Tibial nerve (tissue), 4 donors: ENCODE data around the gene VKORC1L1. TPM values are rescaled to one million over a fixed set of nuclear protein-coding genes. Genes with fewer than 3 reads are reported as not detected.
A peak's percentile ranks its signal among the peaks of the same experiment; 100 is the strongest.

Experiments
- DNase-seq, 2 donors: peaks; one replicate each; pipeline ENCODE4 v3.0.0-alpha.2; 2019; ENCODE audit warnings: low spot score in 2 of 2
- H3K27ac ChIP-seq, 4 donors: fragments of 200-600 bp; sonication (generic) in 3 of 4; one replicate each; pipeline ENCODE4 v1.5.1; 2017 to 2019; ENCODE audit warnings: mild to moderate bottlenecking in 1 of 4
- H3K27me3 ChIP-seq, 2 donors: fragments of 200-600 bp; sonication (generic) in 1 of 2; one replicate each; pipeline versions ENCODE4 v1.5.1 to v1.6.0; 2017 to 2019
- H3K36me3 ChIP-seq, 3 donors: fragments of 200-600 bp; sonication (generic); one replicate each; pipeline ENCODE4 v1.5.1; 2018 to 2019
- H3K4me1 ChIP-seq, 4 donors: fragments of 200-600 bp; sonication (generic) in 3 of 4; one replicate each; pipeline ENCODE4 v1.5.1; 2017 to 2019
- H3K4me3 ChIP-seq, 4 donors: fragments of 200-600 bp; sonication (generic) in 3 of 4; one replicate each; pipeline ENCODE4 v1.5.1; 2017 to 2019; ENCODE audit warnings: mild to moderate bottlenecking in 1 of 4, moderate library complexity in 1 of 4
- H3K9me3 ChIP-seq, 4 donors: fragments of 200-600 bp; sonication (generic) in 3 of 4; one replicate each; pipeline ENCODE4 v1.5.1; 2017 to 2019
- EP300 ChIP-seq, 2 donors: sonication (generic); formaldehyde crosslinking; IDR thresholded peaks; one replicate each; pipeline ENCODE4 v1.6.1; 2017; ENCODE audit warnings: antibody characterized with exemption in 2 of 2, mild to moderate bottlenecking in 1 of 2
- POLR2A ChIP-seq, 2 donors: fragments of 450-650 bp; IDR thresholded peaks; one replicate each; pipeline ENCODE4 v1.6.1; 2017; ENCODE audit warnings: antibody characterized with exemption in 2 of 2, mild to moderate bottlenecking in 2 of 2, moderate library complexity in 2 of 2
- WGBS, 2 donors: methylation state at CpG; one replicate each; pipeline ENCODE4 v1.1.5; 2018; 5-methylcytosine and 5-hydroxymethylcytosine counted together
- total RNA-seq, 4 donors: library from RNA; depleted of rRNA; stranded (reverse); fragments of >200 nt; gene quantifications; one replicate each; pipeline ENCODE4 v1.1.0, GENCODE V29; 2016
- TF ChIP-seq, protein P1 (sequence below), 5 experiments: fragments of 200-600 bp in 3 of 5; fragments of 450-650 bp in 2 of 5; sonication (generic) in 3 of 5; IDR thresholded peaks; one replicate each; pipeline ENCODE4 v1.5.1; 2016 to 2019; ENCODE audit warnings: antibody characterized with exemption in 5 of 5, mild to moderate bottlenecking in 3 of 5, moderate library complexity in 2 of 5

VKORC1L1 gene
- total RNA-seq, 4 donors from 2014 or later: 24.1 to 33.7 (median 30.3) TPM

DNA sequence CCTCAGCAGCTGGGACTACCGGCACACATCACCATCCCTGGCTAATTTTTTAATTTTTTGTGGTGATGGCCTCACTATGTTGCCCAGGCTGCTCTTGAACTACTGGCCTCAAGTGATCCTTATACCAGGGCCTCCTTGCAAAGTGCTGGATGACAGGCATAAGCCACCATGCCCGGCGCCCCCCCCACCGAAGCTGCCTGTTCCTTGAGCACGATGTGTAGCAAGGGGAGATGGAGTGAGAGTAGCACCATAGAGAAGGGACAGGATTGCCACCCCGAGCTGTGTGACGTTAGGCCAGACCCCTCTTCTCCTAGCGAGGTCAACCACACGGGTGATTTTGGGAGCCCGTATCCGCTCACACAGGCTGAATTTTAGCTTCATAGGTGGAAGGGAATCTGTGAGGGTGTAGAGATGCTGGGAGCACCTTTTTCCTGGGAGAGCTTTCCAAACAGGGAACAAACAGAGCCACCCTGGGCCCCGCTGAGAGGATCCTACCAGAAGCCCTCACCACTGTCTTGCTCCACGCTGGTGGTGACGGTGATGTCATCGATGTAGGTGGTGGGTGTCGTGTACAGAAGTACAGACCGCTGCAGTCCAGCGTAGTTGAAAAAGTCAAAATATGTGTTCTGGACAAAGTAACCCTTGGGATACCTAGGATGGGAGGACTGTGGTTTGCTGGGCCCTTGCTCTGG is 106.2 kb downstream of the VKORC1L1 start:
- WGBS, 2 donors: 89 to 95% methylated on average over 17 of the region's 18 CpGs
- no peak for TF ChIP-seq EP300 (IDR thresholded peaks at IDR 0.05)
- TF ChIP-seq, protein P1, sequence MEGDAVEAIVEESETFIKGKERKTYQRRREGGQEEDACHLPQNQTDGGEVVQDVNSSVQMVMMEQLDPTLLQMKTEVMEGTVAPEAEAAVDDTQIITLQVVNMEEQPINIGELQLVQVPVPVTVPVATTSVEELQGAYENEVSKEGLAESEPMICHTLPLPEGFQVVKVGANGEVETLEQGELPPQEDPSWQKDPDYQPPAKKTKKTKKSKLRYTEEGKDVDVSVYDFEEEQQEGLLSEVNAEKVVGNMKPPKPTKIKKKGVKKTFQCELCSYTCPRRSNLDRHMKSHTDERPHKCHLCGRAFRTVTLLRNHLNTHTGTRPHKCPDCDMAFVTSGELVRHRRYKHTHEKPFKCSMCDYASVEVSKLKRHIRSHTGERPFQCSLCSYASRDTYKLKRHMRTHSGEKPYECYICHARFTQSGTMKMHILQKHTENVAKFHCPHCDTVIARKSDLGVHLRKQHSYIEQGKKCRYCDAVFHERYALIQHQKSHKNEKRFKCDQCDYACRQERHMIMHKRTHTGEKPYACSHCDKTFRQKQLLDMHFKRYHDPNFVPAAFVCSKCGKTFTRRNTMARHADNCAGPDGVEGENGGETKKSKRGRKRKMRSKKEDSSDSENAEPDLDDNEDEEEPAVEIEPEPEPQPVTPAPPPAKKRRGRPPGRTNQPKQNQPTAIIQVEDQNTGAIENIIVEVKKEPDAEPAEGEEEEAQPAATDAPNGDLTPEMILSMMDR (IDR thresholded peaks at IDR 0.05): no peak
- TF ChIP-seq POLR2A (IDR thresholded peaks at IDR 0.05): no peak
- Histone ChIP-seq H3K9me3 (no peaks in the 10 kb centered on the region), H3K4me1 (peaks cover 0 to 30% (median 12%) of the 10 kb centered on the region in 4 donors), H3K36me3 (peaks cover 3 to 62% (median 7%) of the 10 kb centered on the region in 3 donors), H3K4me3 (no peak overlapping the region), H3K27me3 (no peaks in the 10 kb centered on the region), H3K27ac (no peak overlapping the region)
- no peak for DNase-seq

DNA sequence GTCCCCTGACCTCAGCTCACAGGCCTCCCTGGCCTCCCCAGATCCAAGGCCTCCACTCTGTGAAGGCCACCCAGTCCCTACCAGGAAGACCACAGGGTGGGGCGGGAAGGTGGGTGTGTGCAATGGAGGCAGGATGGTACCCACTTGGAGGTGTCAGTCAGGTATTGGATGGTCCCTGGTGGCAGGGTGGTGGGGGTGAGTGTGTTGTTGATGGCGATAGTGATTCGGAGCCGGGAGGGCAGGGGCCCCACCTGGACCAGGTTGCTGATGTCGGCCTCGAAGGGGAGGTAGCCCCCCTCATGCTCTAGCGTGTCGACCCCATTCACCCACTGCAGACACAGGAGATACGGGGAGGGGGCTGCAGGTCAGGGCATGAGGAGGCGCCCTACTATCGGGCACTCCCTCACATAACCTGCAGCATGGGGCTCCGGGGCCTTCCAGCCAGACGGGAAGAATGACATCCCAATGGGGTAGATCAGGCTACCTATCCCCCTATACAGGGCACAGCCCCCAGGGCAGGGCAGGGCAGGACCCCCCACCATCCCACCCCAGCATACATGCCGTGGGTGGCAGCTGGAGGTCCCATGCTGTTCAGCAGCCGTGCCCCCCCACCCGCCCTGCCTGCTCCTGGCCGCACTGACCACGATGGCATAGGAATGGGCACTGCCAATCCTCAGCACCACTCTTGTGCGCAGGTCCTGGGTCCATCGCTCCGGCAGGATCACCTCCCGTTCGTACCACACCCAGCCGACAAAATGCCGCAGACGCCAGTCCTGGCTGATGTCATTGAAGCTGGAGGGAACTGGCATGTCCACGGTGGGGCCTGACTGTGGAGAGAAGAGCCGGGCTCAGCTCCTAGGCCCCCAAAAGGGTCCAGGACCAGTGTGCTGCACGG is 107.0 kb downstream of the VKORC1L1 start:
- H3K9me3 ChIP-seq: no peaks in the 10 kb centered on the region
- WGBS, 2 donors: 93% methylated on average over 16 to 29 of the region's 29 CpGs
- no peak for TF ChIP-seq EP300 (IDR thresholded peaks at IDR 0.05)
- TF ChIP-seq, protein P1 (IDR thresholded peaks at IDR 0.05): no peak
- no peak for TF ChIP-seq POLR2A (IDR thresholded peaks at IDR 0.05)
- no peaks in the 10 kb centered on the region for H3K27me3 ChIP-seq
- peak overlapping the region in 1 of 4 donors; percentile 90 for H3K27ac ChIP-seq
- H3K4me3 ChIP-seq: peak overlapping the region in 1 of 4 donors; percentile 96
- peaks cover 0 to 54% (median 3%) of the 10 kb centered on the region in 3 donors for H3K36me3 ChIP-seq
- peaks cover 0 to 30% (median 12%) of the 10 kb centered on the region in 4 donors for H3K4me1 ChIP-seq
- no peak for DNase-seq

DNA sequence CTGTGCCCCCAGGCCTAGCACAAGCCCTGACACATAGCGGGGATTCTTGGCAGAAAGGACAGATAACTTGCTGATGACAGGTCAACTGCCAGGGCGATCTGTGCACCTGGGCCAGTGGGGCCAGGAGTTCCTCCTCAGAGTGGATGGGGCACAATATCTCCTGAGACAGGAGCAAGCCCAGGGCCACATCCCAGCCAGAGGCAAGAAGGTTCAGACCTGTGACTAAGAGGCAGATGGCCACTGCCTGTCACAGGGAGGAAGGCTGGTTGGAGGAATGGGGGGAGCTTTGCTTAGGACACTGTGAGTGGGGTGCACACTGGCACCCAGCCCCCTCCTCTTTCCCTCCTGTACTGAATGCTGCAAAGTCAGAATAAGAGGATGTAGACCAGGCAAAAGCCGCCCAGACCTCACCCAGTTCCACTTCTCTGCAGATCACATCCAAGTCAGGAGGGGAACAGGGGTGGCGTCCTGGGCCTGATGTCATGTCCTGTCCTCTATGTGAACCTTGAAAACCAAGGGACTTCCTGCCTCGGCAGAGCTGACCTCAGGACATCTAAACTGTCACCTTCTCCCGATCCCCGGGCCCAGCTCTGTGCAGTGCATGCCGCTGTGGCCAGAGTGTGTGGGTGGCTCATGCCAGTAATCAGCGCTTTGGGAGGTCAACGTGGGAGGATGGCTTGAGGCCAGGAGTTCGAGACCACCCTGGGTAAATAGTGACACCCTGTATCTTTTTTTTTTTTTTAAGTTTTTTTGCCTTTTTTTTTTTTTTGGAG is 107.8 kb downstream of the VKORC1L1 start:
- no peaks in the 10 kb centered on the region for H3K9me3 ChIP-seq
- H3K4me3 ChIP-seq: peak overlapping the region in 3 of 4 donors; percentile 87 to 99 (median 96)
- WGBS, 2 donors: 5 to 26% methylated on average over 9 to 11 of the region's 11 CpGs
- TF ChIP-seq, protein P1 (IDR thresholded peaks at IDR 0.05): no peak
- TF ChIP-seq EP300 (IDR thresholded peaks at IDR 0.05): peak in 1 of 2 donors; percentile 21
- peak overlapping the region in 3 of 4 donors; percentile 41 to 90 (median 89) for H3K27ac ChIP-seq
- peaks cover 0 to 30% (median 12%) of the 10 kb centered on the region in 4 donors for H3K4me1 ChIP-seq
- H3K27me3 ChIP-seq: no peaks in the 10 kb centered on the region
- DNase-seq: peak in 1 of 2 donors; percentile 32
- peaks cover 0 to 45% (median 3%) of the 10 kb centered on the region in 3 donors for H3K36me3 ChIP-seq

DNA sequence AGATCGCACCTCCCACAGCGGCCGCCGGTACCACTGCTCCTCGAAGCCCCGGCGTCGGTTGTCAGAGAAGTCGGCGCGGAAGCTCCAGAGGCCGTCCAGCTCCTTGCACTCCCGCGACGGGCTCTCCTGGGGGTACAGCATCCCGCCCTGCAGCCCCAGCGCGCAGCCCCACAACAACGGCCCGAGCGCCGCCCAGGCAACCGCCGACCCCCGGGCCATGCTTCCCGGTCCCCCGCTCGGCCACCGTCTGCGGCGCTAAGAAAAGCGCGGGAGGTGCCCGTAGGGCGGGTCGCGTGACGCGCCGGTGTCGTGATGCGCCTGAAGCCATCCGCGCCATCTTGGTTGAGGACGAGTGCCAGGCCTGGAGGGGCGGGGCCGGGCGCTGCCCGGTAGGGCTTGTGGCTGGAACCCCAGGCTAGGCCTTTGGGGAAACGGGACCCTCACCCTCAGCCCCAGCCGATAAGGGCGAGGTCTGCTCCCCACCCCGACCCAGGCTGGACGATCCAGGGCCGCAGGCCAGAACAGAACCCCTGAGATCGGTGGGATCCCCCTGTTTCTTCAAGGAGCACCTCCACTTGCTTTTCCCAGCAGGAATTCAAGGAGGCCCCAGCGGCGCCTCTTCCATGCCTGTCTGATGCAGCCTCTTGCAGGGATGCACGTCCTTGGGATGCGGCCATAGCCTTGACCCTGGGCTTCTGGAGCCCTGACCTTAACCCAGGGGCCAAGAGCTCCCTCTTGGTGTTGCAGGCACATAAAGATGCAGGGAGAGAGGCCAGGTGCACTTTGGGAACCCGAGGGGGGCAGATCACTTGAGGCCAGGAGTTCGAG is 109.3 kb downstream of the VKORC1L1 start, which contains the start of gene GUSB:
TSS of gene GUSB (minus strand) at position 249 of the 828 bp plus-strand sequence. CDS start at position 219, 30 bp downstream.
- peak; percentile 79 to 85 for DNase-seq
- peaks cover 0 to 30% (median 3%) of the 10 kb centered on the region in 3 donors for H3K36me3 ChIP-seq
- H3K9me3 ChIP-seq: no peaks in the 10 kb centered on the region
- peak within 1 kb of the TSS; percentile 87 to 99 (median 92) for H3K4me3 ChIP-seq
- TF ChIP-seq, protein P1 (IDR thresholded peaks at IDR 0.05): peak in 2 of 5 experiments; percentile 18 to 37
- peak; percentile 91 to 94 for TF ChIP-seq EP300 (IDR thresholded peaks at IDR 0.05)
- peak in 1 of 2 donors; percentile 75 for TF ChIP-seq POLR2A (IDR thresholded peaks at IDR 0.05)
- 5 to 13% methylated on average over 12 to 37 of the region's 62 CpGs for whole genome bisulfite sequencing, 2 donors
- H3K4me1 ChIP-seq: peaks cover 0 to 30% (median 12%) of the 10 kb centered on the region in 4 donors
- no peaks in the 10 kb centered on the region for H3K27me3 ChIP-seq
- H3K27ac ChIP-seq: peak within 1 kb of the TSS; percentile 85 to 90 (median 88)
